GM19468 (cell line): ENCODE measurements around the gene CUL2.

Source experiments
- ATAC-seq: cut with Tn5 transposase; IDR thresholded peaks from one replicate; pipeline ENCODE4 v1.9.1; 2021; ENCODE audit warnings: mild to moderate bottlenecking, moderate library complexity, moderate number of reproducible peaks; ENCODE audit not compliant: unreplicated experiment; ENCODE audit errors: extremely low read depth

CUL2 gene

GRCh38 chr10:34959321-34959720 lies 130.8 kb downstream of the CUL2 start:
- ATAC-seq = no peak
